Large intestine (tissue), 3 donors: ENCODE results near the gene ITM2C. TPM values are rescaled to one million over a fixed set of nuclear protein-coding genes. Genes with fewer than 3 reads are reported as not detected.

Experiments
- DNase-seq, 2 donors: peaks; one replicate each; pipeline versions ENCODE4 v3.0.0 to v3.0.0-alpha.2; 2013
- H3K27ac ChIP-seq: one replicate; pipeline ENCODE4 v1.5.1; 2013; ENCODE audit warnings: low read length
- H3K27me3 ChIP-seq: 2 replicates; pipeline ENCODE4 v1.6.1; 2013; ENCODE audit warnings: low read length; ENCODE audit not compliant: control insufficient read depth, insufficient read depth
- H3K36me3 ChIP-seq: 2 replicates; pipeline ENCODE4 v1.6.1; 2013; ENCODE audit warnings: low read length; ENCODE audit not compliant: control insufficient read depth, insufficient read depth
- H3K4me1 ChIP-seq: one replicate; pipeline ENCODE4 v1.6.1; 2013; ENCODE audit warnings: low read length; ENCODE audit not compliant: control insufficient read depth, insufficient read depth
- H3K4me3 ChIP-seq: one replicate; pipeline ENCODE4 v1.5.1; 2013; ENCODE audit warnings: low read length
- H3K9me3 ChIP-seq: one replicate; pipeline ENCODE4 v1.6.1; 2013; ENCODE audit warnings: mild to moderate bottlenecking, low read depth, low read length, moderate library complexity; ENCODE audit not compliant: control insufficient read depth
- WGBS: methylation state at CpG from one replicate; pipeline ENCODE4 v1.1.5; 2013; ENCODE audit warnings: low lambda C conversion rate; ENCODE audit not compliant: insufficient coverage; 5-methylcytosine and 5-hydroxymethylcytosine counted together
- polyA plus RNA-seq: library from polyadenylated mRNA; unstranded; fragments of 120-200 nt; gene quantifications from one replicate; pipeline ENCODE4 v1.2.1, GENCODE V29; 2013

The ITM2C gene
- polyA plus RNA-seq, 1 donor = 321 TPM

DNA sequence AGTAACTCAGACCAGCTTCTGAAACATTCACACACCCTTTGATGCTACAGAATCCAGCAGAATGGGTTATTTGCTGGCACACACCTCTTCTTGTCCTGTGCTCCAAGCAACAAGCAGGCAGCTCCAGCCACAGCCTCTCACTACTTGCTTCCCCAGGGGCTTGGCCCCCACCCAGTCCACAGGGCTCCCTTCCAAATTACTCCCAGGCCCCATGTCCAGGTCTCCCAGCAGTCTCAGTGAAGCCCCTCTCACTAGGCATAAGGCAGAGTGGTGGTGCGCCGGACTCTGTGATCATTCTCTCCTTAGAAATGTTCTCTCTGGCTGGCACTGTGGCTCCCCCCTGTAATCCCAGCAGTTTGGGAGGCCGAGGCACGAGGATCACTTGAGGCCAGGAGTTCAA, 25.9 kb downstream of the ITM2C start:
- Histone ChIP-seq H3K9me3 (no peaks in the 10 kb centered on the region), H3K27ac (no peak overlapping the region), H3K4me1 (peaks cover 9% of the 10 kb centered on the region), H3K4me3 (no peak overlapping the region), H3K27me3 (no peaks in the 10 kb centered on the region), H3K36me3 (no peaks in the 10 kb centered on the region)
- no CpG with 5 or more reads among the region's 4 CpGs for WGBS
- DNase-seq = no peak

DNA sequence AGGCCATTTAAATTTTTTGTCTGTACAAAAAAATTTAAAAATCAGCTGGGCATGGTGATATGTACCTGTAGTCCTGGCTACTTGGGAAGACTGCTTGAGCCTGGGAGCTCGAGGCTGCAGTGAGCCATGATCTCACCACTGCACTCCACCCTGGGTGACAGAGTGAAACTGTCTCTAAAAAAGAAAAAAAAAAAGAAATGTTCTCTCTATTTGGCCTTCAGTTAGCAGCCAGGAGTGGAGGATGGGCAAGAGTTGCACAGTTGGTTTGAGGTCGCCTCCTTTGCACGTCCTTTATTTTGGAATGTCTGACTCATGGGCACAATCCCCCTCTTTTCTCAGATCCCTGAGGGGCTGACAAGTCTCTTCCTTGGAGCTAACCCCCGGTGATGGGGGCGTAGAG, 26.3 kb downstream of the ITM2C start:
- Histone ChIP-seq H3K27me3 (no peaks in the 10 kb centered on the region), H3K9me3 (no peaks in the 10 kb centered on the region), H3K36me3 (no peaks in the 10 kb centered on the region), H3K4me3 (no peak overlapping the region), H3K4me1 (peaks cover 13% of the 10 kb centered on the region), H3K27ac (no peak overlapping the region)
- WGBS = no CpG with 5 or more reads among the region's 5 CpGs
- DNase-seq = no peak

DNA sequence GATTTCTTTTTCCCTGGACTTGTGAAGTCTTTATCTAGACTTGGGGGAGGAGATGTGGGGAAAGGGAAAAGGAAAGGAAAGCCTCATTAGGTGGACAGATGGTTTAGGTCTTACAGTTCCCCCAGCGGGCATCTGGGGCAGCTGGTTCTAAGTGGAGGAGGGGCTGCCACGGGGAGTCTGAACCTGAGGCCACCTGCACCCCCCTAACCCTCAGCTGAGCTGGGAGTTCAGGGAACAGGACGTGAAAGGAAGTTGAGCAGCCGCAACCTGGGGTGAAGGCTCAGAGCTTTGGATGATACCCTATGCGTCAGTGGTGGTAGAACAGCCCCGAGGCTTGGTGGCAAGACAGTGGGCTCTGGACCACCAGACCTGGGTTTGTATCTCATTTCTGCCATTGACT, 26.8 kb downstream of the ITM2C start:
- Histone ChIP-seq H3K4me3 (no peak overlapping the region), H3K27me3 (no peaks in the 10 kb centered on the region), H3K9me3 (no peaks in the 10 kb centered on the region), H3K36me3 (no peaks in the 10 kb centered on the region), H3K4me1 (peaks cover 15% of the 10 kb centered on the region), H3K27ac (no peak overlapping the region)
- WGBS = no CpG with 5 or more reads among the region's 6 CpGs
- DNase-seq = no peak

DNA sequence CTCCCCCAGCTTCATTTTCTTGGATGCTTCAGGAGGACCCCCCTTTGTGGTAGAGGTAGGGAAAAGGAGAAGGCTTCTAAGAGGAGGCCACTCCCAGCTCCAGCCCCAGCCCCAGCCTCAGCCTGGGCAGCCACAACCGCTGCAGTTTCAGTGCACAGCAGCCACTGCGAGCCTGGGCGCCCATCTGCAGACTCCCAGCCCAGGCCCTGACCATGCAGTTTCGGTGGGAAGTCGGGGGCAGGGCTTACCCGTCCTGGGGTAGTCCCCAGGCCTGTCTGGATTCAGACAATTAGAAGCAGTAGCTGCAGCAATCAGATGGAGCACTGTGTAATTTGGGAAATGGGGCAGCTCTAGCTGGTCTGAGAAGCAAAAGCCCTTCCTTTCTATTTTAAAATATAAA, 28.6 kb downstream of the ITM2C start:
- Histone ChIP-seq H3K36me3 (no peaks in the 10 kb centered on the region), H3K4me3 (no peak overlapping the region), H3K27ac (no peak overlapping the region), H3K27me3 (no peaks in the 10 kb centered on the region), H3K9me3 (no peaks in the 10 kb centered on the region), H3K4me1 (peaks cover 15% of the 10 kb centered on the region)
- no CpG with 5 or more reads among the region's 6 CpGs for WGBS
- DNase-seq = no peak

DNA sequence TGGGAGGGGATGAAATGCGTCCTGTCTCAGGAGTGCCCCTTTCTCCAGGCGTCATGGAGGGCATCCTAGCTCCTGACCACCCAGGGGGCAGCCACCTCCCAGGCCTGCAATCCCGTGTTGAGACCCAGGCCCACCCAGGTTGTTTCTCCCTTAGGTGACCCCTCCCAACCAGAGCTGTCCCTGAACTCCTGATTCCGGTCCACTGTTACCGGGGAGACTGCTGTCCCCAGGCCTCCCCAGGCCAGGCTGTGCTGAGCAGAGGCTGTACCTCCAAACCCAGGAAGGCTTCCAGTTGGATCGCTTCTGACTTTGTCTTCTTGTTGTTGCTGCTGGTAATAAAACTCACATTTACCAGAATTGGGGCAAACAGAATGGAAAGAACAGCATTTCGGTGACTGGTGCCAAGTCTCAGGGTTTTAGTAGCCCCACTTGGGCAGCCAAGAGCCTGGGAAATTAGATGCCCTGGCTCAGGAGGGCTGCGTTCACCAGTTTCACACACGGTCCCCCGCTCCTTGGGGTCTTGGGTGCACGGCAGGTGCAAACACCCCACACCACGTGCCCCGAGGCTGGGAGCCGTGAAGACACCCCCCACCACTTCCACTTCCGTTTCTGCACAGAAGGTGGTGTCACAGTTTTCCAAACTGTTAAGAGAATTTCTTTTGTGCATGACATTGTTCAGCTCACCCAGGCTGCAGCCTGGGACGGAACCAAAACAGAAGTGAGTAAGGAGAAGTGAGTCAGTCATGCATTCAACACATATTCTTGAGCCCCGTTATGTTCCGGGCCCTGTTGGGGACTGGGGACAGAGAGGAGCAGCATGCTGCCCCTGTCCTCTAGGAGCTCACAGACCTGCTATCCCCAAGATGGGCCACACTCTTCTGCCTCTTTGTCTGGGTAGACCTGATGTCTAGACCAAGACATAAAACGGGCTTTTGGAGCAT, 29.4 kb downstream of the ITM2C start:
- no CpG with 5 or more reads among the region's 19 CpGs for WGBS
- H3K4me3 ChIP-seq = no peak overlapping the region
- H3K27me3 ChIP-seq = no peaks in the 10 kb centered on the region
- no peak for DNase-seq
- no peak overlapping the region for H3K27ac ChIP-seq
- H3K4me1 ChIP-seq = peaks cover 15% of the 10 kb centered on the region
- no peaks in the 10 kb centered on the region for H3K36me3 ChIP-seq
- H3K9me3 ChIP-seq = no peaks in the 10 kb centered on the region

DNA sequence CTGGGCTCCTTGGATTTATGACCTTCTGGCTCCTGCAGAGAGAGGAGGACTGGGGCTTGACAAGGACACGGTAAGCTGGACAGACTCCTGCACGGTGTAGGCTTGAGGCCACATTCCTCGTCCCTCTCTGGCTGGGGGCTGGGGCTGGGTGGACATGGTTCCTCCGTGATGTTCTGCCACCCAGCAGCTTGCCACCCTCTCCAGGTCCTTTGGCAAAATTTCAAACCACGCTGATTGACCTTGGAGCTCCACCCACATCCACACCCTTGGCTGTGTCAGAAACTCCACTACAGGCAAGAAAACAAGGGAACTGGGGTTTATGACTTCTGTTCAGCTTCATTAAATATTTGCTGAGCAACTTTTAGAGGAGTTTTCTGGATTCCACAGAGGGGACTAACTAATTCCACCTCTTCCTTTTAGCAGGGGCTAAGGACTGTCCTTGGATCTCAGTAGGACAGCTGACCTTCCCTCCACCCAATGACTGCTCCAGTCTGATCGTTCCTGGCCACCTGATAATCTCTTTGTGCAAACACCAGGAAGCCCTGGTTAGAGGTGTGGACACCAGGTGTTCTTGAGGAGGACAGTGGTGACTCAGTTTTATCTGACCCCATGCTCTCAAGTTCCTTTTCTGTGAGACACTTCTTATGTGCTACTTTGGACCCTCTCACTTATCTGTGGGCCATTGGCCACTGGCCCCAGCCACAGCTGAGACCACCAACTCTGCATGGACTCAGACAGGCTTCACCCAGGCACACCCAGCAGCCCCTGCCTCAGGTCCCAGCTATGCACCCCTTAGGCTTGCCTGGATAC, 31.0 kb downstream of the ITM2C start:
- peak; percentile 48 to 77 for DNase-seq
- H3K4me1 ChIP-seq = peaks cover 12% of the 10 kb centered on the region
- peak overlapping the region; percentile 25 for H3K27ac ChIP-seq
- H3K27me3 ChIP-seq = no peaks in the 10 kb centered on the region
- no CpG with 5 or more reads among the region's 6 CpGs for WGBS
- no peak overlapping the region for H3K4me3 ChIP-seq
- no peaks in the 10 kb centered on the region for H3K9me3 ChIP-seq
- no peaks in the 10 kb centered on the region for H3K36me3 ChIP-seq

DNA sequence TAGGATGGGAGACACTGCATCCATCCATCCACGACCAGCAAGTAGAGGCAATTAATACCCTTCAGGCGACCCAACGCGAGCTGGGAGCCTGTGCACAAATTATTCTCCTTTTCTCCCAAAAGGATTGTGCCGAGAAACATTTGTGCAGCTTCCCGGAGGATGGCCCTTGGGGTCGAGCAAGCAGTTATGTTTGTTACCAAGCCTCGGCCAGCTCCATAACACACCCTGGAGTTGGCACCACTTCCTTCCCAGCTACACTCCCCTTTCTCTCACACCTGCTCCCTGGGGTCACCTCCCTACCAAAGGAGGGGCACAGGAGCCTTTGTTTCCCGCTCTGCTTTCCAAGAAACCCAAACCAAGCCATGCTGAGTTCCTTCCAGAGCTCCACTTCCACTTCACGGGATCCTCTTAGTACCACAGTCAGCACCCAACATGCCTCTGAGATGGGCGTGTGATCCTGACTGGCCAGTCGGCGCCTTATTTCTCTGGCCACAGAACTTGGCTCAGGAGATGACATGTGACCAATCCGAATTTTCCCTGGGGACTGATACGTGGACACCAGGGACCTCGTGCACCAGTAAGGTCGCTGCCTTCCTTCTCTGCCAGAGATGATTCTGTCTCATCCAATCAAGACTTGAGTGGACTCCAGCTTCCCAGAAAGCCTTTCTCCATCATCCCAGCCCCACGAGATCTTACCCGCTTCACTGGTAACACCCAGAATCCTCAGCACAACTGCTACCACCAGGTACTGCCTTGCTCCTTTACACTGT, 31.8 kb downstream of the ITM2C start:
- Histone ChIP-seq H3K4me3 (no peak overlapping the region), H3K4me1 (peaks cover 12% of the 10 kb centered on the region), H3K27me3 (no peaks in the 10 kb centered on the region), H3K36me3 (no peaks in the 10 kb centered on the region), H3K27ac (peak overlapping the region; percentile 9), H3K9me3 (no peaks in the 10 kb centered on the region)
- DNase-seq = no peak
- WGBS = 50% methylated on average over 2 of the region's 19 CpGs

DNA sequence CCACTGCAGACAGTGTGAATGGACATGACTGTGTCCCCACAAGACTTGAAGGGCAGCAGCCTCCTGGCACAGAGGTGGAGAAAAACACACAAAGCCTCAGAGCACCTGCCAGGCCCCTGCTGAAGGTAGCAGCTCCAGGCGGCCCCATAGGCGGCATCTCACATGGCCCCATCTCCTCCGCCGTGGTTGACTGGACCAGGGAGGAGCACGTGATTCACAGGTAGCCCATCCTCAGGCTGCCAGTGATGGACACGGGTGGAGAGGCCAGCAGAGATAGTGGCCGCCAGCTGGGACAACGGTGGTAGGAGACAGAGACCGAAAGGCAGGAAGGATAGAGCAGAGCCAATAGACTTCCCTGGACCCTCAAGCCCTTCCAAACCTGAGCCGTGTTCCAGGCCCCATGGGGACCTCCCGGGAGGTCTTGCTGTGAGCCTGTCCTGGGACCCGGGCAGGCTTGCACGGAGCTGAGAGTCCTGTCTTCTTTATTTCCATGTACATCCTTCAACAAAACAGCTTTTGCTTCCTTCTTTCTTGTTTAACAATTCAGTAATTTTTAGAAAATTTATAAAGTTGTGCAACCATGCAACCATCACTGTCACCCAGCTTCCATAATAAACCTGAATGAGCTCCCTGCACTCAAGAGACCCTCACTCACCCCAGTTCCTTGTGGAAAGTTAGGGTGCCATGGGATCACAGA, 33.4 kb downstream of the ITM2C start:
- no peak for DNase-seq
- H3K27me3 ChIP-seq = no peaks in the 10 kb centered on the region
- 100% methylated on average over 1 of the region's 13 CpGs for WGBS
- no peaks in the 10 kb centered on the region for H3K9me3 ChIP-seq
- no peaks in the 10 kb centered on the region for H3K36me3 ChIP-seq
- peaks cover 12% of the 10 kb centered on the region for H3K4me1 ChIP-seq
- no peak overlapping the region for H3K4me3 ChIP-seq
- no peak overlapping the region for H3K27ac ChIP-seq

DNA sequence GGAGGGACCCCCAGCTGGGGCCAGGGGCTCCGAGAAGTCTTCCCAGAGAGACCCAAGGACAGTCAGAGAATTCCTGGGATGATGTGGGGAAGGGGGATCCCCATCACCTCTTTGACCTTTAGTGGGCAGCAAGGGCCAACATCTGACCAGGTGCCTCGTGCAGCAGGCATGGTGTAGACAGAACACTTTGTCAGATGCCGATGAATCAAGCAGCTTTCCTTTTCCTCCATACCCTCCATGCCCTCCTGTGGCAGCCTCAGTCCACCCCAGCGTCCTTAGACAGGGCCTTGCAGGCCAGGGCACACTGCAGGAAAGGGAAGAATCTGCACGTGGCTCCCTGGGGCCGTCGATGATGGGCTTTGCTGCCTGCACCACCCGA, 34.0 kb downstream of the ITM2C start:
- peaks cover 12% of the 10 kb centered on the region for H3K4me1 ChIP-seq
- no peaks in the 10 kb centered on the region for H3K27me3 ChIP-seq
- H3K4me3 ChIP-seq = no peak overlapping the region
- no peak overlapping the region for H3K27ac ChIP-seq
- no peaks in the 10 kb centered on the region for H3K36me3 ChIP-seq
- WGBS = no CpG with 5 or more reads among the region's 8 CpGs
- DNase-seq = no peak
- no peaks in the 10 kb centered on the region for H3K9me3 ChIP-seq

DNA sequence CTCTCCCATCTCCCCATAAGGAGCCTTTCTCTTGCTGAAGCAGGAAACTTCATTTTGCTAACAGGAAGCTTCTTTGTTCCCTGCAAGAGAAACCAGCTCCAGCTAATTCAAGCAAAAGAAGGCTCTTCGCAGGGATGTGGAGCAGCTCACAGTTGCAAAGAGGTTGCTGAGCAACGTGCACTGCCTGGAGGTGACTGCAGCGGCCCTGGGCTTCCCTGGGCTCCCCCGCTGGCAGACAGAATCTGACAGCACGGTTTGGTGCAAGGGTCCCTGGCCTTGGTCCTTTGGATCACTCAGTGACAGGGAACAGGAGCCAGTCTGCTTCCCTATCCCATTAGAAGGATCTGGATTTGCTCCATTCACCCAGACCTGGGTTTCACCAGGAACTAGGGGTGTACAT, 34.5 kb downstream of the ITM2C start:
- no peaks in the 10 kb centered on the region for H3K27me3 ChIP-seq
- no peaks in the 10 kb centered on the region for H3K9me3 ChIP-seq
- peaks cover 12% of the 10 kb centered on the region for H3K4me1 ChIP-seq
- no CpG with 5 or more reads among the region's 5 CpGs for WGBS
- no peak overlapping the region for H3K4me3 ChIP-seq
- no peaks in the 10 kb centered on the region for H3K36me3 ChIP-seq
- DNase-seq = no peak
- no peak overlapping the region for H3K27ac ChIP-seq
